Measurements from ENCODE around the gene SEM1.

DNA sequence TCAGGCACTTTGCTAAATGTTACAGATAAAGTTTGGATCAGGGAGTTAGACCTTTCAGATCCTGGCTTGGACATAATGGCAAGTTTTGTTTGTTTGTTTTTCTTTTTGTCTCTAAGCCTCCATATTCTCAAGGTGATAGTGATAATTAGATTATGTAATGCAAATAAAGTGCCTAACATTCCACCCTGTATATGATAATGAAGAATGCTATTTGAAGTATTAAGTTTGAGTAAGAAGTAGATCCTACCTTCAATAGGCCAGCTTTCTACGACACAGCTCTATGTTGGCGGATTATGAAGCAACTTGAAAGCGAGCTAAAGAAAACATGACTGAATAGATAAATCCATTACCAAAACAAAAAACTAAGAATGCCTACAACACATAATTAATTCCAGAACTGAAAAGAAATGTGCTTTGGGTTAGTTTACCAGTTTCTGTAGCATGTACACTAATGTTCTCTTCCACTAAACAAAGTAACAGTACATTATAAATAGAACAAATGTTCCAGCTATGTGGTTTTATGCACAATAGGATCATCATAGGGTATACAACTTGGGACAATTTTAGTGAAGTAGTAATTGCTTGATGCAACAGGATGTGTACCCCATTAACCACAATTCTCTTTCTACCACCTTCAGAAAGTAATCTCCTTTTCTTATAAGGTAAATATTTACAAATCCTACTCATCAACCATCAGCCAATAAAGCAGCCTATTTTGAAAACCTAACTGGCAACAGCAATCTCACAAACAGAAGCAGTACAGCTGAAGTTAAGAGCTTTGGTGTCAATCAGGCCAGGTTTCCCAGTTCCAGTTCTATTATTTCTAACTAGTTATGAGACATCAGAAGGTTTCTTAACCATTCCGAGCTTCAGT, 1.5 kb downstream of the SEM1 start:
- TF ChIP-seq, protein P1, sequence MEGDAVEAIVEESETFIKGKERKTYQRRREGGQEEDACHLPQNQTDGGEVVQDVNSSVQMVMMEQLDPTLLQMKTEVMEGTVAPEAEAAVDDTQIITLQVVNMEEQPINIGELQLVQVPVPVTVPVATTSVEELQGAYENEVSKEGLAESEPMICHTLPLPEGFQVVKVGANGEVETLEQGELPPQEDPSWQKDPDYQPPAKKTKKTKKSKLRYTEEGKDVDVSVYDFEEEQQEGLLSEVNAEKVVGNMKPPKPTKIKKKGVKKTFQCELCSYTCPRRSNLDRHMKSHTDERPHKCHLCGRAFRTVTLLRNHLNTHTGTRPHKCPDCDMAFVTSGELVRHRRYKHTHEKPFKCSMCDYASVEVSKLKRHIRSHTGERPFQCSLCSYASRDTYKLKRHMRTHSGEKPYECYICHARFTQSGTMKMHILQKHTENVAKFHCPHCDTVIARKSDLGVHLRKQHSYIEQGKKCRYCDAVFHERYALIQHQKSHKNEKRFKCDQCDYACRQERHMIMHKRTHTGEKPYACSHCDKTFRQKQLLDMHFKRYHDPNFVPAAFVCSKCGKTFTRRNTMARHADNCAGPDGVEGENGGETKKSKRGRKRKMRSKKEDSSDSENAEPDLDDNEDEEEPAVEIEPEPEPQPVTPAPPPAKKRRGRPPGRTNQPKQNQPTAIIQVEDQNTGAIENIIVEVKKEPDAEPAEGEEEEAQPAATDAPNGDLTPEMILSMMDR (IDR thresholded peaks at IDR 0.05) = no peak
- no peak for TF ChIP-seq POLR2A (IDR thresholded peaks at IDR 0.05)

Measured in uterus (tissue), 2 donors.